Epithelial cell of prostate (primary cell): ENCODE measurements around the gene NF2.
A peak's percentile ranks its signal among the peaks of the same experiment; 100 is the strongest.

ENCODE experiments used
- DNase-seq: peaks from one replicate; pipeline ENCODE4 v3.0.0-alpha.2; 2011; ENCODE audit warnings: low read depth, low spot score
- H3K27ac ChIP-seq: fragments of 450-650 bp; 2 replicates; pipeline ENCODE4 v1.5.1; 2017; ENCODE audit warnings: mild to moderate bottlenecking

The NF2 gene

DNA sequence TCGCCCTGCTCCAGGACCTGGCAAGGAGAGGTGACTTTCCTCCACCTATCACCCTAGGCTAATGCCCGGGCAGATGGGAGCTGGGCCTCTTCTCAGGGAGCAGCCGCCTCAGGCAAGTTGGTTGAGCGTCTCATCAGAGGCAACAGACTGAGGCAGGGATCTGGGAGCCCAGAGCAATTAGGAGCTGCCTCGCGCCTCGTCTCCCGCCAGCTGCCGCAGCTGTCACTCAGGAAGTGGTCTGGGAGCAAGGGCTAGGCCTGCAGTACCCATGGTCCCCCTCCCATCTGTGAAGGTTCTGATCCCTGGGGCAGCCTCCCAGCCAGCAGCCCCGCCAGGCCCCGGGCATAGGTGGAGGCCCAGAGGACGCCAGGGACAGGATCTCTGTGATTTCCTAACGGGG, 111.8 kb downstream of the NF2 start:
- H3K27ac ChIP-seq = no peak overlapping the region
- no peak for DNase-seq

- DNase-seq = no peak
- H3K27ac ChIP-seq = no peak overlapping the region
These were observed 112.3 kb downstream of the NF2 start for GRCh38 chr22:29715705-29716104.

- DNase-seq = no peak
- H3K27ac ChIP-seq = no peak overlapping the region
These were observed 113.5 kb downstream of the NF2 start for GRCh38 chr22:29716814-29717545.

DNA sequence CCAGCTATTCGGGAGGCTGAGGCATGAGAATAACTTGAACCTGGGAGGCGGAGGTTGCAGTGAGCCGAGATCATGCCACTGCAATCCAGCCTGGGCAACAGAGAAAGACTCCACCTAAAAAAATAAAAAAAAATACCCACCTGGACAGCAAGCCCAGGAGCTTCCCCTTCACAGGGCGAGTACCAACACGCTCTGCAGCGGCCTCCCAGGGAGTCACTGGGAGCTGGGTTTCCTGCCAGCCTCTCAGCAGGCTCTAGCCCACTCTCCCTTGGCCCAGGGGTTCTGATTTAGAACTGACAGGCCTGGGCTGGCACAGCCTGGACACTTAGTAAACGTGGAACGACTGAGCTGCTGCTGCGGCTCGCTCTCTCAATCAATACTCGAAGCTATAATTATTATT, 114.4 kb downstream of the NF2 start:
- H3K27ac ChIP-seq = no peak overlapping the region
- DNase-seq = peak; percentile 31

DNA sequence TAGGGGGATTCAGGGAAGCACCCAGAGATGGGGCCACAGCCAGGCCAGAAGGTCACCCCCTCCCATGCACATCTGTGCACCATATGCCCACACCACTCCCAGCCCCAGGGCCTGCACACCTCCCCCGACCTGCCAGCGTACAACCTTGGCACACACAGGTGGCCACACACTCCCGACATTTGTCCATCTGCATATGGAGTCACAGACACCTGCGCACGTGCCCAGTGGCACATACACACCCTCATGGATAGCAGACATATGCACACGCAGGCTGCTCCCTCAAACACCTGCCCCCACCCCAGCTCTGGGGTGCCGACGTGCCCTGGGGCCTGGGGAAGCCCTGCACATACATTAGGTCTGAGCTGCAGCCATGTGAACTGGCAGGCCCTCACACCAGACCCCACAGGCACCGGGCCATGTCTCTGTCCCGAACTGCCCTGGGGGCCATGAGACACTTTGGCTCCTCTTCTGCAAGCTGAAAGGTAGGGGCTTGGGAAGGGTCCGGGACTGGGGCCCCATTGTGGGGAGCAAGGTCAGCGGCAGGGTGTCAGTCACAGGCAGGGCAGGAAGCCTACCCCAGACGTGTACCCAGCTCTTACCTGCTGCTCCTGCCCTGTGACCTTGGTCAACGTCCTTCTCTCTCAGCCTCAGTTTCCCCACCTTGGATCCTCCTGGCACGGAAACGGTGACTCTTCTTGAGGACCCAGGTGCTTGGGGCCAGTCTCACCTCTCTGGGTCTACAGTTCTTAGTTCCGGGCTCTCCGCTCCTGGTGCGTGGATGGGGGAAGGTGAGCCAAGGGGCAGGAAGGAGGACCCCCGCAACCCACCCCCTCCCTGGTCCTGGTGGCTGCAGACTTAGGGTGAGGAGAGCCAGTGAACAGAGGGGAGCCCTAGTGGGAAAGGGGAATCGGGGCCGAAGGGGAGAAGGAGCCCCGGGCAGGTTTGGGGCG, 115.8 kb downstream of the NF2 start:
- no peak overlapping the region for H3K27ac ChIP-seq
- no peak for DNase-seq

DNA sequence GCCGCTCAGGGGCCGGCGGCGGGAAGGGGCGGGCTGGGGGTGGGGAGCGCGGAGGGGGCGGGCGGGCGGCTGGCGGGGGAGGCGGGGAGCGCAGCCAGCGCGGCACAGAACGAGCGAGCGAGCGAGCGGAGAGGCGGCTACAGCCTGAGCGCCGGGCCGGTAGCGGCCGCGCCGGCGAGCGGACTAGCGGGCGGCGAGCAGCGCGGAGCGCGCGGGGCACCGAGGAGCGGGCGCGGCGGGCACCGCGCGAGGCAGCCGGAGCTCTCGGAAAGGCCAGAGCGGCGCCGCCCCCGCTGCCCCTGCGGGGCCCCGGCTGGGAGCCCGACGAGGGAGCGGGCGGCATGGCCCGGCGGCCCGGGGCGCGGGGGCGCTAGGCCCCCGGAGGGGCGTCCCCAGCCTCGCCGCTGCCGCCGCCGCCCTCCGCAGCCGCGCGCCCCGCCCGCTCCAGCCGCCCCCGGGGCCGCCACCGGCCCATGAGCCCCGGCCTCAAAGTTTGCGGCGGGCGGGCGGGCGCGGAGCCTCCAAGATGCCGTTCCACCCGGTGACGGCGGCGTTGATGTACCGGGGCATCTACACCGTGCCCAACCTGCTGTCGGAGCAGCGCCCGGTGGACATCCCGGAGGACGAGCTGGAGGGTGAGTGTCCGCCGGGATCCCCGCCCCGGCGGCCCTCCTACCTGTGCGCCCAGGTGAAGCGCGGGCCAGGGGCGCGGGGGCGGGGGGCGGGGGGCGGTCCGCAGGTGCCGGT, 116.6 kb downstream of the NF2 start, which contains the start of gene CABP7:
Gene CABP7 (plus strand): TSS at position 105 of the 747 bp plus-strand sequence. CDS start 422 bp downstream, at position 527.
- no peak within 1 kb of the TSS for H3K27ac ChIP-seq
- no peak for DNase-seq

DNA sequence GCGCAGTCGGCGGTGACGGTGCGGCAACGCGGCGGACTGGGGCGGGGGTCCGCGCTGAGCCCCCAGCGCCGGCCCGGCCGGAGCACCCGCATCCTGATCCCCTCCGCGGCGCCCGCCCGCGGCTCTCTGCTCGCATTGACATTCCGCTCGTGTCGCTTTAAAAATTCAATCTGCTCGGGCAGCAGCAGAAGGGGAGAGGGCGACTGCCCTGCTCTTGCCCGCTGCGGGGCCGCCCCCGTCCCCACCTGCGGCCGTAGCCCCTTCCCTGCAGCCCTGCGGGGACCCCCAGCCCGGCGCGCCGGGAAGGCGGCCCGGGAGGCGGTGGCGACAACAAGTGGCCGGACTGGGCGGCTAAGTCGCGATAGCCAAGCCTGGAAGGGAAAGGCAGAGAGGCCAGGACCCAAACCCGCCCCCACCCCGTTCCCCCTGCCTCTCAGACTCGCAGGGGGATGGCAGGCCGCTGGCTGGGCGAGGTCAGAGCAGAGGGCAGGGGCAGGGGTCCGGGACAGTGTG, 117.4 kb downstream of the NF2 start:
- no peak overlapping the region for H3K27ac ChIP-seq
- DNase-seq = no peak

DNA sequence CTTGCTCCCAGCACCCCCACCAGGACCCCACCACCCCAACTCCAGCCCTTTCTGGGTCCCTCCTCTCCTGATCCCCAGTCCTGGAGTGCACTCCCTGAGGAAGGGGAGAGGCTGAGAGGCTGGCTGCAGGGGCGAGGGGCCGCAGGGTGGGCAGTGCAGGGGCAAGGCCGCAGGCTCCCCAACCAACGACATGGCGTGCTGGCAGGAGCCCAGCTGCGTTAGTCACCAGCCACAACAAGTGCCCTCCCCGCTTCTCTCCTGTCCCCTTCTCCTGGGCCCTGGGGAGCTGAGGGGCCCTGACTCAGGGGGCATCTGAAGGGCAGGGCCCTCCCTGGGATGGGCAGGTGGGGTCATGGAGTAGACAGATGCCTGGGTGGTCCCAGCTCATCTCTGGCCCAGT, 118.7 kb downstream of the NF2 start:
- no peak overlapping the region for H3K27ac ChIP-seq
- DNase-seq = no peak

- no peak overlapping the region for H3K27ac ChIP-seq
- DNase-seq = no peak
These were observed 119.2 kb downstream of the NF2 start for GRCh38 chr22:29722587-29722986.

- no peak overlapping the region for H3K27ac ChIP-seq
- no peak for DNase-seq
These were observed 120.3 kb downstream of the NF2 start for GRCh38 chr22:29723766-29724165.

- H3K27ac ChIP-seq = no peak overlapping the region
- DNase-seq = no peak
These were observed 121.4 kb downstream of the NF2 start for GRCh38 chr22:29724843-29725242.

GRCh38 chr22:29726106-29726505, 122.7 kb downstream of the NF2 start:
- DNase-seq = no peak
- no peak overlapping the region for H3K27ac ChIP-seq

DNA sequence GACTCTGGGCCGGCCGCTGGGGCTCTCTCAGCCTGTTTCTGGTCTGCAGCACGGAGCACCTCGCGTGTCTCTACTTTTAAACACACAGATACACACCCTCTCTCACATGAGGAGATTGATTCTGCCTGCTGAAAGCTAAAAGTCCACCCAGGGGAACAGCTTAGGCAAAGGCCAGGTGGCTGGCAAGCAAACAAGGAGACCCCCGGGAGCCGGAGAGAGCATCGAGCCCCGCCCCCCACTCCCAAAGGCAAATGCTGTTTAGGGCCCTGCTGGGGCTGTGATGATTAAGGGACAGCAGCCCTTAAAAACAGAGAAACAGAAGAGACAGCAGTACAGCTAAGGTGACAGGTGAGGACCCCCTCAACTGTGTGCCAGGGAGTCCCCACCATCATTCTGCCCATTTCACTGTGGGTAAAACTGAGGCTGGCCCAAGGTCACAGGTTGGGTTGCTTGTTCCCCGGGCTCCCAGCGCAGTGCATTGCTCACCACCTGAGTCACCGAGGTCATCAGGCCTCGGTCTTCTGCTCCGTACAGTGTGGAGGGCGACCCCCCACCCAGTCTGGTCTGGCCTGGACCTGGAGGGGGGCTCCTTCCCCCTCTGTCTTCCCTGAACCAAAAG, 123.2 kb downstream of the NF2 start:
- H3K27ac ChIP-seq = no peak overlapping the region

DNA sequence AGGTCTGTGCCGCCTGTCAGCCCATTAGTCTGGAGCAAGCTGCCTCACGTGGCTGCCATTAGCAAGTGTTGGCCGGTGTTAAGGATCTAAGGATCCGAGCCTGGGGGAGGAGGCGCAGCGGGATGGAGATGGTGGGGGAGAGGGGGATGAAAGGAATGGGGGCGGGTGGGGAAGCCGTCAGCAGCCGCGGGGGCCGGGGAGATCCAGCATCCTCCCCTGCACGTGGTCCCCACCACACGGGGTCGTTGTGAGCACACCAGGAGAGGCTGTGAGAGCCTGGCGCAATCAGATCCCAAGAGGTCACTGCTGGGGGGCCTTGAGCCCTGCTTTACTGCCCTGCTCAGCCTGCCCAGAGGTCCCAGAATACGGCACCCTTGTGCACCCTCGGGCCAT, 123.7 kb downstream of the NF2 start:
- H3K27ac ChIP-seq = no peak overlapping the region
- no peak for DNase-seq

More for the DNA sequence above, 123.2 kb downstream of the NF2 start:
- no peak for DNase-seq

DNA sequence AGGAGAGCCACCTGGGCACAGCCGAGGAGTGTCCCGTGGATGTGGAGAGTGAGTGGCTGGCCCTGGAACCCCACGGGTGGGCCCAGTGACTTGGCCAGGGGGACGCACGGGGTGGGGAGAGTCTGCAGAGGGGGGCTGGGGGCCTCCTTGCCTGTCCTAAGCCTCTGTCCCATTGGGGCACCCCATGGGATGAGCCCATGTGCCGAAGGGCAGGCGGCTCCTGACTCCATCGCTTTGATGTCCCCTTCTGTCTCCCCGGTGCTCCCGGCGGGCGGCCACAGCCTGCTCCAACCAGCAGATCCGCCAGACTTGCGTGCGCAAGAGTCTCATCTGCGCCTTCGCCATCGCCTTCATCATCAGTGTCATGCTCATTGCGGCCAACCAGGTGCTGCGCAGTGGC, 125.7 kb downstream of the NF2 start:
- H3K27ac ChIP-seq = no peak overlapping the region
- no peak for DNase-seq

GRCh38 chr22:29731058-29731850, 127.8 kb downstream of the NF2 start:
- DNase-seq = no peak
- H3K27ac ChIP-seq = no peak overlapping the region

- no peak for DNase-seq
- H3K27ac ChIP-seq = no peak overlapping the region
These were observed 129.4 kb downstream of the NF2 start for GRCh38 chr22:29732883-29733282.

DNA sequence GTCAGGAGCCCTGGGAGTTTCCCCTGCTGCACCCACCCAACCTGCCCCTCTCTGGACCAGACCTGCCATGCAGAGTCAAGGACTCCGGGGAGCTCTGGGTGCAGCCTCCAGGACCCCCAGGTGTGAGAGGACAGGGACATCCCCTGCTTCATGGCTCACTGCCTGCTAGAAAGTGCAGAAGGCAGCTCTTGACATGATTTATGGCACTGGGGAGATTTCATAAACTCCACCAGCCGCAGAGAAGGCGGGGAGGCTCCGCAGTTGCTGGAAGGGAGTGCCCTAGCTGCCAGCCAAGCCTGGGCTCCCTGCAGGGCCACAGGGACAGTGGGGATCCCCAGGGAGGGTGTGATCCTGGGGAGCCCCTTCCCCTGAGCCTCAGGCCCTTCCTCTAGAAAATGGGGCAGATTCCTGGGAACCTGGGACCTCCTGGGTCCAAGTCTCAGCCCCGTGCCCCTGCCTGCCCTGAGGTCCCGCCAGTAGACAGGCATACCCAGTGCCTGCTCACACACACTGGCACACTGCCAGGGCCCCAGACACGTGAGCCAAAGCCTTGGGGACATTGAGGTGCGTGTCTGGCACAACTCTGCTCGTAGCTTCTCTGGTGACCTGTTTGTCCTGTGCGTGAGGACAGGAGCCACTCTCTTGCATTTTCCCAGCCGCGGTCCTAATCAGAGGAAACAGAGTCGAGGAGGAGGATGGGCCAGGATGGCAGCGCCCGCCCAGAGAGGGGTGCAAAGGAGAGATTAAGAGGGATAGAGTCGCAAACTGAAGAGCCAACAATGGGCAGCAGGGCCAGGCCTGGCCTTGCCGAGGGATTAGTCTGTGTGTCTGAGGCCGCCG, 130.1 kb downstream of the NF2 start:
- H3K27ac ChIP-seq = no peak overlapping the region
- DNase-seq = no peak
